RWPE1 (cell line): ENCODE measurements around the gene MDK.

ENCODE experiments used
- CTCF ChIA-PET: fragments of 350-600 bp; sonication (Branson Sonifier 250); formaldehyde crosslinking; extraction: SDS; loops from one replicate; lab custom pipeline; 2021; lab: Yijun Ruan, JAX
- POLR2A ChIA-PET: fragments of 400-600 bp; formaldehyde crosslinking; extraction: SDS; loops from one replicate; lab custom pipeline; 2020; ENCODE audit warnings: antibody characterized with exemption; ENCODE audit not compliant: low non-redundant PET; lab: Yijun Ruan, JAX
- DNase-seq: peaks from one replicate; pipeline ENCODE4 v3.0.0; 2012; ENCODE audit warnings: low spot score
- H3K27ac ChIP-seq: fragments of 450-650 bp; 2 replicates; pipeline ENCODE4 v1.5.1; 2017
- TF ChIP-seq, protein P1 (sequence below): fragments of 450-650 bp; conservative IDR thresholded peaks from 2 replicates; pipeline ENCODE4 v1.5.1; 2017; ENCODE audit warnings: low read depth, mild to moderate bottlenecking

Gene MDK

GRCh38 chr11:46364791-46365190, 16.7 kb upstream of the MDK start:
- CTCF ChIA-PET: interaction anchor here (0.6 to 1.8 kb wide), 5 partner anchors 11 to 198 kb away, joined by 3 to 4 read pairs (median 4); no protein-coding TSS in a partner anchor

DNA sequence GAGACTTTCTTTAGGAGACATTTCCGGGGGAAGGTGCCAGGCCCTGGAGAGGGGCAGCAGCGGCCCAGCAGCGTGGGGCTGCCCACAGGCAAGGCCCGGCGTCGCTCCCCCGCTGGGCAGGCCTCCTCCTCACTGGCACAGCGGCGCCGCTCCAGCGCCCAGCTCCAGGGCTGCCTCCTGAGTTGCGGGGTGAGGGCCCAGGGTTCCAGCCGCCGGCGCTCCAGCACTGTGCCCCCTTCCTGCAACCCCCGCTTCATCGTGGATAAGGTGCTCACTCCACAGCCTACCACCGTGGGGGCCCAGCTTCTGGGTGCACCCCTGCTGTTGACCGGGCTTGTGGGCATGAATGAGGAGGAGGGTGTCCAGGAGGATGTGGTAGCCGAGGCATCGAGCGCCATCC, 15.2 kb upstream of the MDK start:
- ChIA-PET POLR2A (no interaction called here), CTCF (interaction anchor here (0.5 to 2.1 kb wide), 5 partner anchors 9 to 127 kb away, joined by 3 to 11 read pairs (median 4); partner anchors contain the start of gene DGKZ)
- no peak for DNase-seq
- peak overlapping the region; percentile 85 for H3K27ac ChIP-seq
- TF ChIP-seq, protein P1, sequence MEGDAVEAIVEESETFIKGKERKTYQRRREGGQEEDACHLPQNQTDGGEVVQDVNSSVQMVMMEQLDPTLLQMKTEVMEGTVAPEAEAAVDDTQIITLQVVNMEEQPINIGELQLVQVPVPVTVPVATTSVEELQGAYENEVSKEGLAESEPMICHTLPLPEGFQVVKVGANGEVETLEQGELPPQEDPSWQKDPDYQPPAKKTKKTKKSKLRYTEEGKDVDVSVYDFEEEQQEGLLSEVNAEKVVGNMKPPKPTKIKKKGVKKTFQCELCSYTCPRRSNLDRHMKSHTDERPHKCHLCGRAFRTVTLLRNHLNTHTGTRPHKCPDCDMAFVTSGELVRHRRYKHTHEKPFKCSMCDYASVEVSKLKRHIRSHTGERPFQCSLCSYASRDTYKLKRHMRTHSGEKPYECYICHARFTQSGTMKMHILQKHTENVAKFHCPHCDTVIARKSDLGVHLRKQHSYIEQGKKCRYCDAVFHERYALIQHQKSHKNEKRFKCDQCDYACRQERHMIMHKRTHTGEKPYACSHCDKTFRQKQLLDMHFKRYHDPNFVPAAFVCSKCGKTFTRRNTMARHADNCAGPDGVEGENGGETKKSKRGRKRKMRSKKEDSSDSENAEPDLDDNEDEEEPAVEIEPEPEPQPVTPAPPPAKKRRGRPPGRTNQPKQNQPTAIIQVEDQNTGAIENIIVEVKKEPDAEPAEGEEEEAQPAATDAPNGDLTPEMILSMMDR: no peak

More at GRCh38 chr11:46364791-46365190, 16.7 kb upstream of the MDK start:
- H3K27ac ChIP-seq: peak overlapping the region; percentile 85
- POLR2A ChIA-PET: no interaction called here
- no peak for DNase-seq
- TF ChIP-seq, protein P1: no peak

DNA sequence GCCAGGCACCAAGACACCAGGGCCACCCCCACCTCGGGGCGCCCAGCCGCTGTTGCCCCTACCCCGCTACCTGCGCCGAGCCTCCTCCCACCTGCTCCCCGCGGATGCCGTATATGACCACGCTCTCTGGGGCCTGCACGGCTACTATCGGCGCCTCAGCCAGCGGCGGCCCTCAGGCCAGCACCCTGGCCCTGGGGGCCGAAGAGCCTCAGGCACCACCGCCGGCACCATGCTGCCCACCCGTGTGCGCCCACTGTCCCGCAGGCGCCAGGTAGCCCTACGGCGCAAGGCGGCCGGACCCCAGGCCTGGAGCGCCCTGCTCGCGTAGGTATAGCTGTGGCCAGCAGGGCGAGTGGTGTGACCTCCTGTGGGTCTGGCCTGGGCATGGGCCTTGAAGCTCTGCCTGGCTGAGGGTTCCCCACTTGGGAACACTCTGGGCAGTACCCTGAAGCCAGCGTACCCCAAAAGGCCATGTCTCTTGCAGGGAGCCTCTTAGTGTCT, 14.8 kb upstream of the MDK start:
- DNase-seq: no peak
- POLR2A ChIA-PET: no interaction called here
- peak overlapping the region; percentile 85 for H3K27ac ChIP-seq
- TF ChIP-seq, protein P1: no peak
- CTCF ChIA-PET: interaction anchor here (0.5 to 2.1 kb wide), 4 partner anchors 10 to 22 kb away, joined by 3 to 11 read pairs (median 4); partner anchors contain the start of gene DGKZ

- DNase-seq: no peak
- POLR2A ChIA-PET: no interaction called here
- CTCF ChIA-PET: interaction anchor here (0.7 to 2.1 kb wide), 5 partner anchors 11 to 141 kb away, joined by 3 to 11 read pairs (median 4); no protein-coding TSS in a partner anchor
- TF ChIP-seq, protein P1: peak; percentile 77
- H3K27ac ChIP-seq: peak overlapping the region; percentile 85
Observed at GRCh38 chr11:46367244-46367915, 14.1 kb upstream of the MDK start.

DNA sequence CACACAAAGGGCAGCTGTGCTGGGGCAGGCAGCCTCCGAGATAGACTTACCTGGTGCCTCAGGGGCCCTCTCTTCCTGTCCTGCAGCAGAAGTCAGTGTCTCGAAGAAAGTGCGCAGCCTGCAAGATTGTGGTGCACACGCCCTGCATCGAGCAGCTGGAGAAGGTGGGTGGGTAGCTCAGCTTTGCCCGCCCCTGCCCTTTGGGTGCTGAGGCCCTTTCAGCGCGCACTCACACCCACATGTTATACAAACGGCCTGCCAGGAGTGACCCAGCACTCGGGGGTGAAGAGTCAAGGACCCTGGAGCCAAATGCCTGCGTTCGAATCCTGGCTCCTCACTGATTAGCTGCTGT, 13.6 kb upstream of the MDK start:
- peak overlapping the region; percentile 85 for H3K27ac ChIP-seq
- CTCF ChIA-PET: interaction anchor here (0.7 to 2.1 kb wide), 5 partner anchors 10 to 140 kb away, joined by 3 to 11 read pairs (median 4); partner anchors contain the start of gene CHRM4

More for the DNA sequence above, 13.6 kb upstream of the MDK start:
- TF ChIP-seq, protein P1: peak; percentile 48; the same call in 1 of the 2 replicates
- DNase-seq: no peak
- POLR2A ChIA-PET: no interaction called here
